K562 (cell line): Measurements from ENCODE around the gene WDR47. TPM values are rescaled to one million over a fixed set of nuclear protein-coding genes. Genes with fewer than 3 reads are reported as not detected.

Source experiments
- ATAC-seq: fragments of 200-7000 bp; cut with Tn5 transposase; 3 replicates; pipeline ENCODE4 v1.9.1; 2020; ENCODE audit warnings: moderate library complexity
- BruUV-seq: library from RNA; stranded (reverse); fragments of 400-500 nt; replicated peaks from 2 replicates; lab custom pipeline; 2021; lab: Mats Ljungman, UMichigan
- CTCF ChIA-PET: fragments of 300-600 bp; formaldehyde crosslinking; extraction: SDS; loops from one replicate; lab custom pipeline; 2021; ENCODE audit warnings: low intra/inter-chr PET ratio; lab: Yijun Ruan, JAX
- POLR2A ChIA-PET: fragments of 300-600, 350-650 bp; sonication (Branson Sonifier 250); formaldehyde crosslinking; extraction: SDS; loops from one replicate; lab custom pipeline; 2021; ENCODE audit warnings: antibody characterized with exemption, inconsistent platforms; lab: Yijun Ruan, JAX
- DNase-seq, 4 experiments: peaks; one replicate each; pipeline versions ENCODE4 v3.0.0 to v3.0.0-alpha.2; 2011 to 2018; ENCODE audit warnings: low spot score in 3 of 4, mixed read lengths in 3 of 4; ENCODE audit errors: extremely low read depth in 1 of 4
- FAIRE-seq: peaks from 2 replicates; lab custom pipeline; 2011; peaks lifted over from hg19 to GRCh38; lab: Jason Lieb, UNC
- H2AFZ ChIP-seq: 2 replicates; pipeline ENCODE4 v1.6.0; 2011; ENCODE audit warnings: low read depth, low read length, control low read depth, inconsistent platforms
- H3K27ac ChIP-seq: fragments of 200-600 bp; 3 replicates; pipeline ENCODE4 v1.8.0; 2011; ENCODE audit warnings: low read depth, mild to moderate bottlenecking, control low read depth, inconsistent platforms, low read length, moderate library complexity, mixed read lengths; ENCODE audit errors: extremely low read depth
- H3K27me3 ChIP-seq, 2 experiments: fragments of 300-600 bp in 1 of 2; 2 replicates in 1 of 2; 3 replicates in 1 of 2; pipeline versions ENCODE4 v1.6.0 to v1.8.0; 2011; ENCODE audit warnings: inconsistent platforms in 2 of 2, low read length in 2 of 2, mild to moderate bottlenecking in 1 of 2, mixed read lengths in 1 of 2, moderate library complexity in 1 of 2; ENCODE audit not compliant: control insufficient read depth in 2 of 2, insufficient read depth in 2 of 2
- H3K36me3 ChIP-seq: fragments of 300-600 bp; 3 replicates; pipeline ENCODE4 v1.8.0; 2011; ENCODE audit warnings: mild to moderate bottlenecking, low read length, inconsistent platforms; ENCODE audit not compliant: control insufficient read depth, insufficient read depth
- H3K4me1 ChIP-seq, 2 experiments: fragments of 200-600 bp in 1 of 2; replicated peaks in 1 of 2; 2 replicates in 1 of 2; 3 replicates in 1 of 2; pipeline versions ENCODE4 v1.5.1 to v1.8.0; 2011; ENCODE audit warnings: inconsistent platforms in 2 of 2, low read length in 2 of 2, mild to moderate bottlenecking in 1 of 2, mixed read lengths in 1 of 2, moderate library complexity in 1 of 2; ENCODE audit not compliant: control insufficient read depth in 2 of 2, insufficient read depth in 2 of 2
- H3K4me2 ChIP-seq: 2 replicates; pipeline ENCODE4 v1.6.1; 2011; ENCODE audit warnings: low read length, control low read depth, inconsistent platforms, mixed read lengths; ENCODE audit not compliant: insufficient read depth
- H3K4me3 ChIP-seq: fragments of 200-600 bp; sonication (generic), shearing (Covaris generic); 2 replicates; pipeline ENCODE4 v1.5.1; 2016; ENCODE audit warnings: control low read depth, inconsistent platforms
- H3K79me2 ChIP-seq: fragments of 200-600 bp; 3 replicates; pipeline ENCODE4 v1.8.0; 2011; ENCODE audit warnings: low read length, inconsistent platforms; ENCODE audit not compliant: control insufficient read depth, insufficient read depth
- H3K9ac ChIP-seq, 2 experiments: 2 replicates each; pipeline versions ENCODE4 v1.6.0 to v1.6.1; 2011; ENCODE audit warnings: low read depth in 2 of 2, low read length in 2 of 2, control low read depth in 1 of 2, inconsistent platforms in 1 of 2, mild to moderate bottlenecking in 1 of 2, mixed read lengths in 1 of 2; ENCODE audit not compliant: insufficient read depth in 1 of 2
- H3K9me1 ChIP-seq: one replicate; pipeline ENCODE4 v1.6.0; 2011; ENCODE audit warnings: inconsistent platforms, mild to moderate bottlenecking, low read length, moderate library complexity; ENCODE audit not compliant: control insufficient read depth, insufficient read depth
- H3K9me3 ChIP-seq: replicated peaks from 2 replicates; pipeline ENCODE4 v1.5.1; 2011; ENCODE audit warnings: low read depth, low read length, inconsistent platforms; ENCODE audit not compliant: control insufficient read depth, insufficient read depth
- H4K20me1 ChIP-seq: replicated peaks from 2 replicates; pipeline ENCODE4 v1.6.1; 2011; ENCODE audit warnings: low read length, inconsistent platforms, mixed read lengths; ENCODE audit not compliant: control insufficient read depth, insufficient read depth
- PRPF4 ChIP-seq: fragments of 200-400 bp; formaldehyde crosslinking; IDR thresholded peaks from one replicate; pipeline ENCODE4 v1.6.1; 2017; ENCODE audit warnings: low read length, low read depth, mild to moderate bottlenecking; ENCODE audit not compliant: insufficient read depth, poor library complexity, severe bottlenecking
- PTTG1 ChIP-seq: fragments of 450-650 bp; IDR thresholded peaks from 2 replicates; pipeline ENCODE4 v1.6.1; 2016; ENCODE audit warnings: low read depth, mild to moderate bottlenecking, missing genetic modification characterization, missing compliant biosample characterization
- TARDBP ChIP-seq: fragments of 450-650 bp; IDR thresholded peaks from 2 replicates; pipeline ENCODE4 v1.6.1; 2016
- ZNF146 ChIP-seq: IDR thresholded peaks from one replicate; pipeline ENCODE4 v1.6.1; 2018; ENCODE audit warnings: missing compliant biosample characterization; ENCODE audit not compliant: unreplicated experiment
- WGBS: fragments of 100-300 bp; shearing (Covaris generic); methylation state at CpG from one replicate; pipeline ENCODE4 v1.1.6; 2016; ENCODE audit warnings: low coverage, mixed read lengths; ENCODE audit not compliant: insufficient coverage; ENCODE audit errors: missing lambda C conversion rate; 5-methylcytosine and 5-hydroxymethylcytosine counted together
- in situ Hi-C: fragments of 300-500 bp; cut with MboI; formaldehyde crosslinking; loops from 4 replicates; pipeline ENCODE4 v1.15.0; 2018; ENCODE audit warnings: inconsistent platforms, mixed read lengths
- intact Hi-C: fragments of 100-400 bp; cut with micrococcal nuclease; formaldehyde crosslinking; loops from 2 replicates; pipeline ENCODE4 v1.14.2; 2022
- polyA plus RNA-seq, 8 experiments: library from polyadenylated mRNA; depleted of rRNA in 4 of 8; stranded (reverse) in 5 of 8; unstranded in 3 of 8; fragments of >200 nt; fragmentation: Nextera tagmentation in 2 of 8; fragmentation: Illumina TruSeq in 1 of 8; extraction: Ambion mirVana in 2 of 8; extraction: Trizol in 1 of 8; gene quantifications; 2 replicates each; pipeline versions ENCODE4 v1.2.1 to v1.2.3, GENCODE V29; 2011 to 2014; ENCODE audit warnings: inconsistent platforms in 1 of 8, missing spikeins in 1 of 8
- total RNA-seq, 7 experiments: library from RNA; depleted of rRNA in 6 of 7; stranded (reverse); fragments of >200 nt in 6 of 7; fragmentation: Illumina TruSeq in 2 of 7; extraction: Trizol in 2 of 7; gene quantifications; 2 replicates each; pipeline versions ENCODE4 v1.2.1 to v1.2.3, GENCODE V29; 2011 to 2021; ENCODE audit warnings: low replicate concordance in 1 of 7

Gene WDR47
- total and polyA plus RNA-seq, 9 of the 15 experiments (the other 6 are each of a cell fraction or from before 2014, with no cell fraction given): 1.3 to 10.1 (median 4.9) TPM

- DNase-seq (no peak), FAIRE-seq (no peak), ATAC-seq (no peak)
- no peak overlapping the region for H3K4me3 ChIP-seq
- intact Hi-C loops (no loop called here), in situ Hi-C loops (no loop called here)
- no peaks in the 10 kb centered on the region for H3K9me1 ChIP-seq
- H2AFZ ChIP-seq: no peak overlapping the region
- 79% methylated on average over 6 of the region's 6 CpGs for WGBS
- POLR2A ChIA-PET: interaction anchor here (0.9 to 3.4 kb wide), 4 partner anchors 9 to 37 kb away, joined by 3 to 36 read pairs (median 8); partner anchors contain the start of gene CLCC1
- BruUV-seq: no TSS peak
- no peaks in the 10 kb centered on the region for H3K9me3 ChIP-seq
- H3K9ac ChIP-seq: no peak overlapping the region
- peaks cover 31% of the 10 kb centered on the region for H4K20me1 ChIP-seq
- H3K27ac ChIP-seq: no peak overlapping the region
- H3K36me3 ChIP-seq: peaks cover 61% of the 10 kb centered on the region
- no peak overlapping the region for H3K4me2 ChIP-seq
- peaks cover 95% of the 10 kb centered on the region for H3K79me2 ChIP-seq
- no peak for TF ChIP-seq TARDBP
- TF ChIP-seq PTTG1 (tag): no peak
- CTCF ChIA-PET: no interaction called here
- H3K27me3 ChIP-seq: no peaks in the 10 kb centered on the region
- H3K4me1 ChIP-seq: peaks cover 9 to 13% of the 10 kb centered on the region in 2 experiments; a peak in 4 of 5 replicates
Measured at GRCh38 chr1:108953452-108953851, 88.5 kb downstream of the WDR47 start.

GRCh38 chr1:108951242-108951641, 90.7 kb downstream of the WDR47 start:
- H3K36me3 ChIP-seq: peaks cover 67% of the 10 kb centered on the region
- H3K4me3 ChIP-seq: no peak overlapping the region
- intact Hi-C loops (no loop called here), in situ Hi-C loops (no loop called here)
- POLR2A ChIA-PET: interaction anchor here (0.6 to 3.4 kb wide), 5 partner anchors 8 to 217 kb away, joined by 3 to 36 read pairs (median 4); partner anchors contain the start of gene CLCC1
- TF ChIP-seq PRPF4: no peak
- peak; percentile 77 for TF ChIP-seq ZNF146 (CRISPR knock-in tag)
- no peak for FAIRE-seq
- no peak for ATAC-seq
- no peak for DNase-seq
- WGBS: 97% methylated on average over 3 of the region's 3 CpGs
- no peaks in the 10 kb centered on the region for H3K9me3 ChIP-seq
- BruUV-seq: no TSS peak
- peaks cover 17% of the 10 kb centered on the region for H4K20me1 ChIP-seq
- H3K9me1 ChIP-seq: no peaks in the 10 kb centered on the region
- no peak overlapping the region for H3K9ac ChIP-seq
- H3K4me2 ChIP-seq: no peak overlapping the region
- peaks cover 85% of the 10 kb centered on the region for H3K79me2 ChIP-seq
- CTCF ChIA-PET: no interaction called here
- no peak overlapping the region for H2AFZ ChIP-seq
- H3K4me1 ChIP-seq: peaks cover 0 to 3% of the 10 kb centered on the region in 2 experiments; a peak in 2 of 5 replicates
- no peak overlapping the region for H3K27ac ChIP-seq
- H3K27me3 ChIP-seq: no peaks in the 10 kb centered on the region
